ENCODE results near the gene COPS9.

GRCh38 chr2:240179186-240179815, 43.2 kb upstream of the COPS9 start:
- TF ChIP-seq POLR2A (IDR thresholded peaks at IDR 0.05; ENCODE audit: low read length): no peak
- no peak for TF ChIP-seq GATA1 (IDR thresholded peaks at IDR 0.05; ENCODE audit: low read depth, low read length)

Measured in erythroblast (primary cell).